Neural cell (in vitro differentiated cells): Measurements from ENCODE around the gene MYCBPAP. TPM values are rescaled to one million over a fixed set of nuclear protein-coding genes. Genes with fewer than 3 reads are reported as not detected.

Experiments used
- H2AFZ ChIP-seq: fragments of 200-600, 300-800 bp; sonication (generic), shearing (Covaris generic); 2 replicates; pipeline ENCODE4 v1.6.0; 2014; ENCODE audit warnings: low read depth, mild to moderate bottlenecking, antibody characterized with exemption, low read length, moderate library complexity
- H3F3A ChIP-seq: fragments of 200-600 bp; shearing (Covaris generic); 2 replicates; pipeline ENCODE4 v1.6.1; 2016; ENCODE audit warnings: mild to moderate bottlenecking, moderate library complexity, mixed read lengths, antibody characterized with exemption, low read length; ENCODE audit not compliant: insufficient read depth, poor library complexity, severe bottlenecking
- H3K27ac ChIP-seq: fragments of 200-600, 300-800 bp; sonication (generic), shearing (Covaris generic); 2 replicates; pipeline ENCODE4 v1.5.1; 2014; ENCODE audit warnings: mild to moderate bottlenecking, low read length, moderate library complexity
- H3K27me3 ChIP-seq: fragments of 300-800, 200-600 bp; sonication (generic), shearing (Covaris generic); 2 replicates; pipeline ENCODE4 v1.6.0; 2014; ENCODE audit warnings: mild to moderate bottlenecking, low read depth, low read length, moderate library complexity; ENCODE audit not compliant: insufficient read depth
- H3K36me3 ChIP-seq: fragments of 300-800, 200-600 bp; sonication (generic), shearing (Covaris generic); 2 replicates; pipeline ENCODE4 v1.5.1; 2014; ENCODE audit warnings: mild to moderate bottlenecking, antibody characterized with exemption, low read length, moderate library complexity; ENCODE audit not compliant: insufficient read depth
- H3K4me2 ChIP-seq: fragments of 300-800, 200-600 bp; sonication (generic), shearing (Covaris generic); 2 replicates; pipeline ENCODE4 v1.6.0; 2014; ENCODE audit warnings: mild to moderate bottlenecking, low read length
- H3K4me3 ChIP-seq: fragments of 300-800, 200-600 bp; sonication (generic), shearing (Covaris generic); 2 replicates; pipeline ENCODE4 v1.5.1; 2014; ENCODE audit warnings: mild to moderate bottlenecking, low read length, moderate library complexity
- H3K79me2 ChIP-seq: fragments of 200-600 bp; shearing (Covaris generic); replicated peaks from 2 replicates; pipeline ENCODE4 v1.6.0; 2014; ENCODE audit warnings: mild to moderate bottlenecking, low read length, moderate library complexity; ENCODE audit not compliant: insufficient read depth
- H3K9ac ChIP-seq: fragments of 300-800, 200-600 bp; sonication (generic), shearing (Covaris generic); 2 replicates; pipeline ENCODE4 v1.6.1; 2016; ENCODE audit warnings: mild to moderate bottlenecking, low read length, mixed read lengths
- H3K9me2 ChIP-seq: fragments of 200-600 bp; shearing (Covaris generic); 2 replicates; pipeline ENCODE4 v1.6.1; 2016; ENCODE audit warnings: mild to moderate bottlenecking, low read length, mixed read lengths; ENCODE audit not compliant: insufficient read depth
- H3K9me3 ChIP-seq: fragments of 200-600, 300-800 bp; sonication (generic), shearing (Covaris generic); 2 replicates; pipeline ENCODE4 v1.6.1; 2016; ENCODE audit warnings: mild to moderate bottlenecking, mixed run types, low read length, moderate library complexity, mixed read lengths
- H4K20me1 ChIP-seq: fragments of 200-600 bp; shearing (Covaris generic); 2 replicates; pipeline ENCODE4 v1.6.1; 2016; ENCODE audit warnings: mild to moderate bottlenecking, mixed run types; ENCODE audit not compliant: insufficient read depth
- EP300 ChIP-seq: fragments of 450-650 bp; conservative IDR thresholded peaks from 2 replicates; pipeline ENCODE4 v1.6.1; 2014; ENCODE audit warnings: antibody characterized with exemption, mild to moderate bottlenecking, moderate library complexity; ENCODE audit not compliant: poor library complexity, severe bottlenecking
- EZH2 ChIP-seq: fragments of 200-600, 300-800 bp; shearing (Covaris generic), sonication (generic); IDR thresholded peaks from 2 replicates; pipeline ENCODE4 v1.6.1; 2014; ENCODE audit warnings: antibody characterized with exemption, low read length, borderline replicate concordance, mild to moderate bottlenecking; ENCODE audit not compliant: insufficient read depth, poor library complexity, severe bottlenecking
- MXI1 ChIP-seq: fragments of 450-650 bp; conservative IDR thresholded peaks from 2 replicates; pipeline ENCODE4 v1.6.1; 2014; ENCODE audit warnings: antibody characterized with exemption, mild to moderate bottlenecking; ENCODE audit not compliant: poor library complexity, severe bottlenecking
- POLR2AphosphoS5 ChIP-seq: IDR thresholded peaks from 2 replicates; pipeline ENCODE4 v1.6.1; 2012
- RAD21 ChIP-seq: fragments of 450-650 bp; conservative IDR thresholded peaks from 2 replicates; pipeline ENCODE4 v1.6.1; 2014; ENCODE audit warnings: antibody characterized with exemption, mild to moderate bottlenecking, moderate library complexity
- SMC3 ChIP-seq: fragments of 450-650 bp; conservative IDR thresholded peaks from 2 replicates; pipeline ENCODE4 v1.6.1; 2014; ENCODE audit warnings: antibody characterized with exemption, mild to moderate bottlenecking, moderate library complexity; ENCODE audit not compliant: poor library complexity
- TAF1 ChIP-seq: IDR thresholded peaks from 2 replicates; pipeline ENCODE4 v1.6.1; 2012; ENCODE audit warnings: low read depth
- polyA plus RNA-seq: library from polyadenylated mRNA; depleted of rRNA; stranded (reverse); fragments of >200 nt; gene quantifications from 2 replicates; pipeline ENCODE4 v1.2.3, GENCODE V29; 2014
- TF ChIP-seq, protein P1 (sequence below): fragments of 450-650 bp; IDR thresholded peaks from 2 replicates; pipeline ENCODE4 v1.5.1; 2014; ENCODE audit warnings: antibody characterized with exemption, mild to moderate bottlenecking, moderate library complexity; ENCODE audit not compliant: poor library complexity, severe bottlenecking
- TF ChIP-seq, protein P2 (sequence below): IDR thresholded peaks from 2 replicates; pipeline ENCODE4 v1.6.1; 2012; ENCODE audit warnings: borderline replicate concordance

Gene MYCBPAP
- polyA plus RNA-seq, 1 donor from 2014 or later, result 0.35 TPM

DNA sequence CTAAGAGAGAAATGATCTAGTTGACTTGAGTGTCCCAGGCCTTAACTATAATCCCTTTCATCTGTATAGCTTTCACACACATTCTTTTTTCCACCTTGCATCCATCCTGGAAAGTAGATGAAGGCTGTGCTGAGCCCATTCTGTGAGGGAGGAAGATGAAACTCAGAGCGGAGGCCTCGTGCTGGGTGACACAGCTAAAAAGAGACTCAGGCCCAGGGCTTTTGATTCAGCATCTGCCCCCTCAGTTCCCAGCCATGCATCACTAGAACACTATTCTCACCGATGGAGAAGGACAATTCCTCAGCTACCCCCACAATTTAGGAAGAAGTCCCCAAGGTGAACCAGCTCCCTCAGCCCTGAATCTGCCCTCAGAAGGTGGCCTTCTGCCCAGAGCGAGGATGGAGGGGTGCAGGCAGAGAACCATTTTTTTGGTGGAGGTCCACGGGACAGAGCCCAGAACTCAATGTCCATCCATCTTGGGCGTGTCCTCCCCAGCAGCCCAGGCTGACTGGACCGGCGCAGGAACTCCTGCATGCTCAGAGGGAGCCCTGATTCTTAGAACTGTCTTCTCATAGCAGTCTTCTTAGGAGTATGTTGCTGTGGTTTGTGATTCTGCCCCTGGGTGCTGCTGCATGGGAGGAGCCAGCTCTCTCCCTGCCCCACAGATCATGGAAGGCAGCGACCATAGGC is 5.8 kb upstream of the MYCBPAP start:
- no peaks in the 10 kb centered on the region for H3F3A ChIP-seq
- H3K4me2 ChIP-seq, result no peak overlapping the region
- TF ChIP-seq POLR2AphosphoS5 (no peak), EP300 (no peak), RAD21 (no peak), SMC3 (no peak), TAF1 (no peak), MXI1 (no peak), EZH2 (no peak)
- TF ChIP-seq, protein P1, sequence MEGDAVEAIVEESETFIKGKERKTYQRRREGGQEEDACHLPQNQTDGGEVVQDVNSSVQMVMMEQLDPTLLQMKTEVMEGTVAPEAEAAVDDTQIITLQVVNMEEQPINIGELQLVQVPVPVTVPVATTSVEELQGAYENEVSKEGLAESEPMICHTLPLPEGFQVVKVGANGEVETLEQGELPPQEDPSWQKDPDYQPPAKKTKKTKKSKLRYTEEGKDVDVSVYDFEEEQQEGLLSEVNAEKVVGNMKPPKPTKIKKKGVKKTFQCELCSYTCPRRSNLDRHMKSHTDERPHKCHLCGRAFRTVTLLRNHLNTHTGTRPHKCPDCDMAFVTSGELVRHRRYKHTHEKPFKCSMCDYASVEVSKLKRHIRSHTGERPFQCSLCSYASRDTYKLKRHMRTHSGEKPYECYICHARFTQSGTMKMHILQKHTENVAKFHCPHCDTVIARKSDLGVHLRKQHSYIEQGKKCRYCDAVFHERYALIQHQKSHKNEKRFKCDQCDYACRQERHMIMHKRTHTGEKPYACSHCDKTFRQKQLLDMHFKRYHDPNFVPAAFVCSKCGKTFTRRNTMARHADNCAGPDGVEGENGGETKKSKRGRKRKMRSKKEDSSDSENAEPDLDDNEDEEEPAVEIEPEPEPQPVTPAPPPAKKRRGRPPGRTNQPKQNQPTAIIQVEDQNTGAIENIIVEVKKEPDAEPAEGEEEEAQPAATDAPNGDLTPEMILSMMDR, result no peak
- TF ChIP-seq, protein P2, sequence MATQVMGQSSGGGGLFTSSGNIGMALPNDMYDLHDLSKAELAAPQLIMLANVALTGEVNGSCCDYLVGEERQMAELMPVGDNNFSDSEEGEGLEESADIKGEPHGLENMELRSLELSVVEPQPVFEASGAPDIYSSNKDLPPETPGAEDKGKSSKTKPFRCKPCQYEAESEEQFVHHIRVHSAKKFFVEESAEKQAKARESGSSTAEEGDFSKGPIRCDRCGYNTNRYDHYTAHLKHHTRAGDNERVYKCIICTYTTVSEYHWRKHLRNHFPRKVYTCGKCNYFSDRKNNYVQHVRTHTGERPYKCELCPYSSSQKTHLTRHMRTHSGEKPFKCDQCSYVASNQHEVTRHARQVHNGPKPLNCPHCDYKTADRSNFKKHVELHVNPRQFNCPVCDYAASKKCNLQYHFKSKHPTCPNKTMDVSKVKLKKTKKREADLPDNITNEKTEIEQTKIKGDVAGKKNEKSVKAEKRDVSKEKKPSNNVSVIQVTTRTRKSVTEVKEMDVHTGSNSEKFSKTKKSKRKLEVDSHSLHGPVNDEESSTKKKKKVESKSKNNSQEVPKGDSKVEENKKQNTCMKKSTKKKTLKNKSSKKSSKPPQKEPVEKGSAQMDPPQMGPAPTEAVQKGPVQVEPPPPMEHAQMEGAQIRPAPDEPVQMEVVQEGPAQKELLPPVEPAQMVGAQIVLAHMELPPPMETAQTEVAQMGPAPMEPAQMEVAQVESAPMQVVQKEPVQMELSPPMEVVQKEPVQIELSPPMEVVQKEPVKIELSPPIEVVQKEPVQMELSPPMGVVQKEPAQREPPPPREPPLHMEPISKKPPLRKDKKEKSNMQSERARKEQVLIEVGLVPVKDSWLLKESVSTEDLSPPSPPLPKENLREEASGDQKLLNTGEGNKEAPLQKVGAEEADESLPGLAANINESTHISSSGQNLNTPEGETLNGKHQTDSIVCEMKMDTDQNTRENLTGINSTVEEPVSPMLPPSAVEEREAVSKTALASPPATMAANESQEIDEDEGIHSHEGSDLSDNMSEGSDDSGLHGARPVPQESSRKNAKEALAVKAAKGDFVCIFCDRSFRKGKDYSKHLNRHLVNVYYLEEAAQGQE, result no peak
- no peak overlapping the region for H2AFZ ChIP-seq
- no peaks in the 10 kb centered on the region for H3K9me3 ChIP-seq
- no peaks in the 10 kb centered on the region for H3K27me3 ChIP-seq
- no peak overlapping the region for H3K4me3 ChIP-seq
- no peaks in the 10 kb centered on the region for H3K36me3 ChIP-seq
- no peaks in the 10 kb centered on the region for H3K79me2 ChIP-seq
- H4K20me1 ChIP-seq, result no peaks in the 10 kb centered on the region
- H3K27ac ChIP-seq, result no peak overlapping the region
- H3K9ac ChIP-seq, result no peak overlapping the region
- no peaks in the 10 kb centered on the region for H3K9me2 ChIP-seq

DNA sequence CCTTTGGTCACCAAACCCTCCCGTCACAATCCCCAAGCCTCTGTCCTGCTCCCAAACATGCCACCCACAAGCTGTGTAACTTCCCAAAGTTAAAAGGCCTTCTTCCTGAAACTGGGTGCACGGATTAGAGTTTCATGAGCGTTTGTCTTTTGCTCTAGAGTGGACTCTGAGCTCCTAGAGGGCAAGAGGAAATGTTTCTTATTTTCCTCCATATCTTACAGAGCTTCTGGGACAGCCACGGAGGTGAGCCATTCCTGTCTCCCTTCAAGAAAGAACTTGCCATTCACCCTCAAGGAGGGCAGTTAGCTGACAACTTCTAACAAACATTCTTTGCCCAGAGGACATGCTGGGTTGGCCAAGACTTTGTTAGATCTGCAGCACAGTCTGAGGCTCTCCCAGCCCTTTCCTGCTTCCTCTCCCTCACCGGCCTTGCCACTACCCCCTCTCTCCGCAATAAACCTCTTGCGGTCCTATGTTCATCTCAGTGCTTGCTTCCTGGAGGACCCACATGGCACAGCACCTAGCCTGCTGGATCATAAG is 2.6 kb upstream of the MYCBPAP start:
- no peak overlapping the region for H2AFZ ChIP-seq
- H3K79me2 ChIP-seq, result no peaks in the 10 kb centered on the region

More for the DNA sequence above, 2.6 kb upstream of the MYCBPAP start:
- H4K20me1 ChIP-seq, result no peaks in the 10 kb centered on the region
- H3K9ac ChIP-seq, result no peak overlapping the region
- no peak overlapping the region for H3K27ac ChIP-seq
- no peaks in the 10 kb centered on the region for H3K36me3 ChIP-seq
- no peaks in the 10 kb centered on the region for H3K9me3 ChIP-seq
- TF ChIP-seq EZH2 (no peak), SMC3 (no peak), EP300 (no peak), TAF1 (no peak), MXI1 (no peak), POLR2AphosphoS5 (no peak), RAD21 (no peak)
- TF ChIP-seq, protein P2, result no peak
- TF ChIP-seq, protein P1, result no peak
- no peaks in the 10 kb centered on the region for H3K9me2 ChIP-seq
- no peak overlapping the region for H3K4me3 ChIP-seq
- H3F3A ChIP-seq, result no peaks in the 10 kb centered on the region
- H3K4me2 ChIP-seq, result no peak overlapping the region
- H3K27me3 ChIP-seq, result no peaks in the 10 kb centered on the region
